ENCODE measurements around the gene SPDYE1.
"Not testable (repeated sequence)": the region's sequence is repeated elsewhere in the genome, so short reads cannot be mapped to it uniquely, and the experiment has no call there.

Gene SPDYE1

GRCh38 chr7:43990829-43991228 is 6.9 kb upstream of the SPDYE1 start:
- DNase-seq: not testable (repeated sequence)

- DNase-seq: not testable (repeated sequence)
Measured at GRCh38 chr7:43992896-43993295, 4.8 kb upstream of the SPDYE1 start.

GRCh38 chr7:43994681-43995080 is 3.0 kb upstream of the SPDYE1 start:
- DNase-seq: not testable (repeated sequence)

- not testable (repeated sequence) for DNase-seq
Measured at GRCh38 chr7:44012081-44012480, 14.4 kb downstream of the SPDYE1 start.

GRCh38 chr7:44015090-44015489 is 17.4 kb downstream of the SPDYE1 start:
- DNase-seq: not testable (repeated sequence)

GRCh38 chr7:44018857-44019807 is 21.4 kb downstream of the SPDYE1 start:
- peak; percentile 98 to 99 for DNase-seq
- peak; percentile 81 for TF ChIP-seq POLR2A (IDR thresholded peaks at IDR 0.05; ENCODE audit: low read length)

- DNase-seq: peak in 1 of 2 experiments; percentile 13
Measured at GRCh38 chr7:44019825-44020224, 22.1 kb downstream of the SPDYE1 start.

GRCh38 chr7:44022069-44022468 is 24.4 kb downstream of the SPDYE1 start:
- not testable (repeated sequence) for DNase-seq

- DNase-seq: not testable (repeated sequence)
Measured at GRCh38 chr7:44022796-44023467, 25.2 kb downstream of the SPDYE1 start.

- not testable (repeated sequence) for DNase-seq
Measured at GRCh38 chr7:44029433-44029832, 31.7 kb downstream of the SPDYE1 start.

GRCh38 chr7:44030029-44030428 is 32.3 kb downstream of the SPDYE1 start:
- DNase-seq: not testable (repeated sequence)

- not testable (repeated sequence) for DNase-seq
Measured at GRCh38 chr7:44031319-44031718, 33.6 kb downstream of the SPDYE1 start.

- not testable (repeated sequence) for DNase-seq
Measured at GRCh38 chr7:44032031-44032430, 34.3 kb downstream of the SPDYE1 start.

GRCh38 chr7:44033971-44034844 is 36.5 kb downstream of the SPDYE1 start:
- DNase-seq: not testable (repeated sequence)

- DNase-seq: peak; percentile 30 to 54
Measured at GRCh38 chr7:44036364-44036763, 38.7 kb downstream of the SPDYE1 start.

GRCh38 chr7:44037951-44038350 is 40.3 kb downstream of the SPDYE1 start:
- not testable (repeated sequence) for DNase-seq

GRCh38 chr7:44038553-44038952 is 40.9 kb downstream of the SPDYE1 start:
- DNase-seq: not testable (repeated sequence)

GRCh38 chr7:44038961-44039558 is 41.4 kb downstream of the SPDYE1 start:
- peak; percentile 79 to 80 for DNase-seq

GRCh38 chr7:44039800-44040492 is 42.2 kb downstream of the SPDYE1 start:
- not testable (repeated sequence) for DNase-seq

GRCh38 chr7:44040493-44040891 is 42.8 kb downstream of the SPDYE1 start:
- peak; percentile 60 to 70 for DNase-seq
